Cardiac fibroblast (primary cell): ENCODE data around the gene MRRF.
A peak's percentile ranks its signal among the peaks of the same experiment; 100 is the strongest.
"Not testable (repeated sequence)": the region's sequence is repeated elsewhere in the genome, so short reads cannot be mapped to it uniquely, and the experiment has no call there.

Experiments
- DNase-seq, 2 donors: peaks; one replicate each; pipeline versions ENCODE4 v3.0.0 to v3.0.0-alpha.2; 2010; ENCODE audit warnings: low read depth in 2 of 2
- H3K4me3 ChIP-seq, 2 donors: replicated peaks in 1 of 2; 1 replicate in 1 of 2; 2 replicates in 1 of 2; pipeline ENCODE4 v1.5.1; 2011; ENCODE audit warnings: low read depth in 2 of 2, low read length in 2 of 2, mild to moderate bottlenecking in 2 of 2, moderate library complexity in 1 of 2
- CTCF ChIP-seq: IDR thresholded peaks from one replicate; pipeline ENCODE4 v1.5.1; 2011; ENCODE audit warnings: low read depth, mild to moderate bottlenecking, low read length, inconsistent platforms

Gene MRRF

GRCh38 chr9:122318284-122318683, 53.6 kb downstream of the MRRF start:
- DNase-seq: peak in 1 of 2 donors; percentile 50
- no peak for TF ChIP-seq CTCF
- H3K4me3 ChIP-seq: no peak overlapping the region

- no peak for DNase-seq
- TF ChIP-seq CTCF: no peak
Measured at GRCh38 chr9:122320413-122320881, 55.8 kb downstream of the MRRF start.

GRCh38 chr9:122322553-122322952, 57.9 kb downstream of the MRRF start:
- no peak for TF ChIP-seq CTCF

More at GRCh38 chr9:122320413-122320881, 55.8 kb downstream of the MRRF start:
- H3K4me3 ChIP-seq: no peak overlapping the region

GRCh38 chr9:122324665-122325064, 60.0 kb downstream of the MRRF start:
- DNase-seq, H3K4me3 ChIP-seq: not testable (repeated sequence)

More at GRCh38 chr9:122322553-122322952, 57.9 kb downstream of the MRRF start:
- DNase-seq: no peak
- no peak overlapping the region for H3K4me3 ChIP-seq

- DNase-seq: peak in 1 of 2 donors; percentile 20
- TF ChIP-seq CTCF: no peak
Measured at GRCh38 chr9:122325124-122325523, 60.4 kb downstream of the MRRF start.

GRCh38 chr9:122327175-122327574, 62.5 kb downstream of the MRRF start:
- no peak overlapping the region for H3K4me3 ChIP-seq
- no peak for TF ChIP-seq CTCF
- DNase-seq: no peak

More at GRCh38 chr9:122325124-122325523, 60.4 kb downstream of the MRRF start:
- H3K4me3 ChIP-seq: no peak overlapping the region

- DNase-seq: no peak
- no peak for TF ChIP-seq CTCF
- H3K4me3 ChIP-seq: no peak overlapping the region
Measured at GRCh38 chr9:122329597-122329996, 64.9 kb downstream of the MRRF start.

GRCh38 chr9:122330466-122330865, 65.8 kb downstream of the MRRF start:
- not testable (repeated sequence) for H3K4me3 ChIP-seq, DNase-seq
